Osteocyte (in vitro differentiated cells): ENCODE data around the gene EPN2. TPM values are rescaled to one million over a fixed set of nuclear protein-coding genes. Genes with fewer than 3 reads are reported as not detected.
"Not testable (repeated sequence)": the region's sequence is repeated elsewhere in the genome, so short reads cannot be mapped to it uniquely, and the experiment has no call there.

Source experiments
- DNase-seq: peaks from one replicate; pipeline ENCODE4 v3.0.0; 2021; ENCODE audit warnings: mixed read lengths; ENCODE audit not compliant: unreplicated experiment; ENCODE audit errors: extremely low spot score
- H3K27ac Mint-ChIP-seq: one replicate; pipeline ENCODE4 v1.8.0; 2021; ENCODE audit warnings: mild to moderate bottlenecking, mixed read lengths; ENCODE audit not compliant: unreplicated experiment
- H3K27me3 Mint-ChIP-seq: one replicate; pipeline ENCODE4 v1.8.0; 2021; ENCODE audit warnings: mixed read lengths; ENCODE audit not compliant: unreplicated experiment
- H3K36me3 Mint-ChIP-seq: one replicate; pipeline ENCODE4 v1.8.0; 2021; ENCODE audit warnings: mixed read lengths; ENCODE audit not compliant: unreplicated experiment
- H3K4me1 Mint-ChIP-seq: one replicate; pipeline ENCODE4 v1.8.0; 2021; ENCODE audit warnings: mixed read lengths; ENCODE audit not compliant: unreplicated experiment
- H3K4me3 Mint-ChIP-seq: one replicate; pipeline ENCODE4 v1.8.0; 2021; ENCODE audit warnings: mild to moderate bottlenecking, moderate library complexity, mixed read lengths; ENCODE audit not compliant: unreplicated experiment
- H3K9me3 Mint-ChIP-seq: one replicate; pipeline ENCODE4 v1.8.0; 2021; ENCODE audit warnings: mixed read lengths; ENCODE audit not compliant: unreplicated experiment
- total RNA-seq: library from RNA; stranded (reverse); gene quantifications from 2 replicates; pipeline ENCODE4 v1.2.1, GENCODE V29; 2021
- TF ChIP-seq, protein P1 (sequence below): fragments of 200-600 bp; sonication (generic); IDR thresholded peaks from 2 replicates; pipeline ENCODE4 v1.5.0; 2021; ENCODE audit warnings: antibody characterized with exemption, mild to moderate bottlenecking, moderate library complexity

EPN2 gene
- total RNA-seq, 1 donor from 2014 or later: 54.7 TPM

DNA sequence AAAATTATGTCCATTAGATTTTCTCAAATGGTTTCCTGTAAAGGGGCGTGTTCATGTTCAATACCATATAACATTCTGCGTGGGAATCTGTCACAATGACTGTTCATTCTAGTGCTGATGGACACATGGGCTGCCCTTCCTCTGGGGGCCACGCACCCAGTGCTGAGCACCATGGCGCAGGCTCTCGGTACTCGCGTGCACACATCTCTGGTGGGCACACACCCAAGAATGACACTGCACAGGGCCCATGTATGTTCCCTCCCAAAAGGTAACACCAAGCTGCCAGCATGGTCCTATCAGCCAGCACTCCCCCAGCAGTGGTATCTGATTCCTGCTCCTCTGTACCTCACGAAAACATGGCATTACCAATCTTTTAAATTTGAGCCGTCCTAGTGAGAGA lies 111.6 kb downstream of the EPN2 start:
- H3K27ac Mint-ChIP-seq: no peak overlapping the region
- peaks cover 28% of the 10 kb centered on the region for H3K4me1 Mint-ChIP-seq
- peaks cover 8% of the 10 kb centered on the region for H3K36me3 Mint-ChIP-seq
- no peaks in the 10 kb centered on the region for H3K9me3 Mint-ChIP-seq
- DNase-seq: no peak
- H3K27me3 Mint-ChIP-seq: no peaks in the 10 kb centered on the region
- TF ChIP-seq, protein P1, sequence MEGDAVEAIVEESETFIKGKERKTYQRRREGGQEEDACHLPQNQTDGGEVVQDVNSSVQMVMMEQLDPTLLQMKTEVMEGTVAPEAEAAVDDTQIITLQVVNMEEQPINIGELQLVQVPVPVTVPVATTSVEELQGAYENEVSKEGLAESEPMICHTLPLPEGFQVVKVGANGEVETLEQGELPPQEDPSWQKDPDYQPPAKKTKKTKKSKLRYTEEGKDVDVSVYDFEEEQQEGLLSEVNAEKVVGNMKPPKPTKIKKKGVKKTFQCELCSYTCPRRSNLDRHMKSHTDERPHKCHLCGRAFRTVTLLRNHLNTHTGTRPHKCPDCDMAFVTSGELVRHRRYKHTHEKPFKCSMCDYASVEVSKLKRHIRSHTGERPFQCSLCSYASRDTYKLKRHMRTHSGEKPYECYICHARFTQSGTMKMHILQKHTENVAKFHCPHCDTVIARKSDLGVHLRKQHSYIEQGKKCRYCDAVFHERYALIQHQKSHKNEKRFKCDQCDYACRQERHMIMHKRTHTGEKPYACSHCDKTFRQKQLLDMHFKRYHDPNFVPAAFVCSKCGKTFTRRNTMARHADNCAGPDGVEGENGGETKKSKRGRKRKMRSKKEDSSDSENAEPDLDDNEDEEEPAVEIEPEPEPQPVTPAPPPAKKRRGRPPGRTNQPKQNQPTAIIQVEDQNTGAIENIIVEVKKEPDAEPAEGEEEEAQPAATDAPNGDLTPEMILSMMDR: no peak
- H3K4me3 Mint-ChIP-seq: no peak overlapping the region

DNA sequence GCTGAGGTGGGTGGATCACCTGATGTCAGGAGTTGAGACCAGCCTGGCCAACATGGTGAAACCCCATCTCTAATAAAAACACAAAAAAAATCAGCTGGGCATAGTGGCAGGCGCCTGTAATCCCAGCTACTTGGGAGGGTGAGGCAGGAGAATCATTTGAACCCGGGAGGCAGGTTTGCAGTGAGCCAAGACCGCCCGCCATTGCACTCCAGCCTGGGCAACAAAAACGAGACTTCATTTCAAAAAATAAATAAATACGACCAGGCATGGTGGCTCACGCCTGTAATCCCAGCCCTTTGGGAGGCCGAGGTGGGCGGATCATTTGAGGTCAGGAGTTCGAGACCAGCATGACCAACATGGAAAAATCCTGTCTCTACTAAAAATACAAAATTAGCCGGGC lies 116.2 kb downstream of the EPN2 start:
- not testable (repeated sequence) for H3K4me3 Mint-ChIP-seq, DNase-seq, H3K9me3 Mint-ChIP-seq, H3K27ac Mint-ChIP-seq, H3K27me3 Mint-ChIP-seq
- peaks cover 14% of the 10 kb centered on the region for H3K36me3 Mint-ChIP-seq
- peaks cover 12% of the 10 kb centered on the region for H3K4me1 Mint-ChIP-seq

DNA sequence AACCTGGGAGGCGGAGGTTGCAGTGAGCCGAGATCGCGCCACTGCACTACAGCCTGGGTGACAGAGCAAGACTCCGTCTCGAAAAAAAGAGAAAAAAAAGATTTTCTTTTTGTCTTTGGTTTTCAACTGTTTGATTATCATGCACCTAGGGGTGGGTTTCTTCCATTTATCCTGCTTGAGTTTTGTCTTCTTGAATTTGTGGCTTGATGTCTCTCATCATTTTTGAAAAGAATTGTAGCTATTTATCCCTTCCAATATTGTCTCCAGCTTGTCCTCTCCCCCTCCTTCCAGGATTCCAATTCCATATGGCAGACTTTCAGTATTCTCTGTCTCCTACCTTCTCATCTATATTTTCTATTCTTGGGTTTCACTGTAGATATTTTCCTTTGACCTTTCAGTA lies 117.6 kb downstream of the EPN2 start:
- TF ChIP-seq, protein P1: no peak
- peak overlapping the region; percentile 20 for H3K27ac Mint-ChIP-seq
- peaks cover 12% of the 10 kb centered on the region for H3K4me1 Mint-ChIP-seq
- no peak for DNase-seq
- peaks cover 16% of the 10 kb centered on the region for H3K36me3 Mint-ChIP-seq
- H3K4me3 Mint-ChIP-seq: no peak overlapping the region
- no peaks in the 10 kb centered on the region for H3K9me3 Mint-ChIP-seq
- H3K27me3 Mint-ChIP-seq: no peaks in the 10 kb centered on the region

DNA sequence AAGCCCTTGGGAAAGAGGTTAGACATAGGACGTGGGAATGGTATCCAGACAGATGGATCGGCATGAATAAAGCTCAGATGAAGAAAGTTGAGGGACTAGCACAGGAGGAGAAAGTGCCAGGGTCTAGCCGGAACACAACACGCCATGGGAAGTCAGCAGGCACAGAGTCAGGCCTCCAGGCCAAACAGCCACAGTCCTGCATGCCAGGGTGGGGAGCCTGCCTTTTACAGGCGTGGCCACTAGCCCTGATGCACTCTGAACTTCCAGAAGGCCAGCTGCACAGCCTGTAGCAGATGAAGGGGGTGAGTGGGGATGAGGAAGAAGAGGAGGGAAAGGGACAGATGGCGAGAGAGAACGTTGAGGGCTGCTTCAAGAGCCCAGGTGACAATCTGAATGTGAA lies 120.2 kb downstream of the EPN2 start:
- no peaks in the 10 kb centered on the region for H3K9me3 Mint-ChIP-seq
- no peaks in the 10 kb centered on the region for H3K27me3 Mint-ChIP-seq
- H3K4me1 Mint-ChIP-seq: peaks cover 20% of the 10 kb centered on the region
- no peak for DNase-seq
- no peak overlapping the region for H3K4me3 Mint-ChIP-seq
- TF ChIP-seq, protein P1: no peak
- H3K27ac Mint-ChIP-seq: no peak overlapping the region
- peaks cover 10% of the 10 kb centered on the region for H3K36me3 Mint-ChIP-seq

DNA sequence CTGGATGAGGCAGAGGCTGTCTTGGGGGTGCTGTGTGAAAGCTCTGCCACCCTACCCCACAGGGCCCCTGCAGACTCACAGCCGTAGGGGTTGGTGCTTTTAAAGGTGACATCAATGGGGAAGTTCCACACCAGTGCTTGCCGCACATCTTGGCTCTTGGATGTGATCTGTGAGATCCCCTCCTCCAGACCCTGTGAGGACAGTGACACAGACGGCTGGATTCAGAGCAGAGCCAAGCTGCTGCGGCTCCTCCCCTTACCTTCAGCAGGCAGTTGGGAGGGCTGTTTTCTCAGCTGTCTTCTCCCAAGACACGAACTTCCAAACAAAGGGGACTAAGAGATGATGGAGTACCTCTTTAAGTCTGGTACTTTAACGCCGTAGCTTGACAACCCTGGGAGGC lies 120.6 kb downstream of the EPN2 start:
- DNase-seq: no peak

More for the DNA sequence above, 120.6 kb downstream of the EPN2 start:
- Mint-ChIP-seq H3K4me3 (no peak overlapping the region), H3K27ac (no peak overlapping the region), H3K36me3 (peaks cover 10% of the 10 kb centered on the region), H3K4me1 (peaks cover 20% of the 10 kb centered on the region), H3K9me3 (no peaks in the 10 kb centered on the region), H3K27me3 (no peaks in the 10 kb centered on the region)
- TF ChIP-seq, protein P1: no peak
